Stimulated activated CD4-positive, alpha-beta T cell treated with anti-CD3 and anti-CD28 coated beads, Interleukin-1b, Interleukin-23, amount 100 ng/mL, for 4 hours (primary cell): ENCODE data around the gene KCTD16.

Experiments
- DNase-seq, 2 donors: peaks; one replicate each; pipeline ENCODE4 v3.0.0-alpha.2; 2020; ENCODE audit warnings: low read depth in 2 of 2

Gene KCTD16

DNA sequence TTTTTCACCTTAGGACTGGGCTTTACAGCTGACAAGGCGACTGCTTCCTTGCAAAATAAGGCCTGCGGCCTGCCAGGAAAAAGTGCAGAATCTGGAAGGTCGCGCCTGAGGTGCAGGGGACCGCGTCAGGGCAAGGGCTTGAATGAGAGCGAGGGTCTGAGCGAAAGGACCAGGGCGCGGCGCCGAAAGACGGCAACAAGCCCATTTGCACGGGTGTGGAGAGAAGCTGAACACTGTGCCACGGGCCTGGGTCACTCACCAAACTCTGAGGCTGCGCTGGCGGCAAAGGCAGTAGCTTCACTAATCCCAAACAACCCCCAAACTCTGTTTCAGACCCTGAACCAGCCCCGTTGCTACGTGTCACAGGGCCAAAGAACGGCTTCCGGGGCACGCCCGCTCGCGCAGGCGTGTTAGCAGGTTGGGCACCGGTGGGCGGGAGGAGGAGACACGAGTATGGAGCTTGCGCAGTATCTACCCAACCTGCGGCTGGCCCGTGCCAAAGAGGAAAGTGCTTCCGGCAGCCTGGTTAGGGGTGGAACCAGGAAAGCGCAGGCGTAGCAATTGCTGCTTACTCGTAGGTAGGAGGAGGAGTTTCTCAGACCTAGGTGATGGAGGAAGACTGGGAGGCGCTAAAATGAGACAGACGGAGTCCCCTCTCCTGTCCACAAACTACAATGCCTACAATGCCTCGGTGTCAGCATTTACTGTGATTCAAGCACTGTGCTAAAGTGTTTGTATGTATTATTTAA lies at the start of gene KCTD16, which contains the start of gene YIPF5:
KCTD16 (plus strand) TSS at position 598 of the 749 bp plus-strand sequence.
YIPF5 (minus strand) TSS at position 384 of the 749 bp plus-strand sequence. CDS start 704 bp downstream, outside the sequence.
- peak; percentile 94 to 95 for DNase-seq

DNA sequence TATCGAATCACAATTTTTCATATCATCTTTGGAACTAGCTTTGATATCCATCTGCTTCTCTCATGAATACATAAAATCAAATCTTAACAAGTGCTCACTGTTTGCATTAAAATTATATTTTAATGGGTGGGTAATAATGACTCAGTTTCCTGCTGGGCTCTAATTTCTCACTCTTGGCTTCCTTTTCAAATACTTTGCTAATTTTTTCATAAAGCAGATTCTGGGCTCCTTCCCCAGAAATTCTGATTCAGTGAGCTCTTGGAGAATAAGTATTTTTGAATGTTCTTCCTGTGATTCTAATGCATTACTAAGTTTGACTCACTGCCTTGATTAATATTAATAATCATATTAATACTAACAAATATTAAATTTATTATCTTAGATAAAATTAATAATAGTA lies 49.1 kb upstream of the KCTD16 start:
- no peak for DNase-seq

DNA sequence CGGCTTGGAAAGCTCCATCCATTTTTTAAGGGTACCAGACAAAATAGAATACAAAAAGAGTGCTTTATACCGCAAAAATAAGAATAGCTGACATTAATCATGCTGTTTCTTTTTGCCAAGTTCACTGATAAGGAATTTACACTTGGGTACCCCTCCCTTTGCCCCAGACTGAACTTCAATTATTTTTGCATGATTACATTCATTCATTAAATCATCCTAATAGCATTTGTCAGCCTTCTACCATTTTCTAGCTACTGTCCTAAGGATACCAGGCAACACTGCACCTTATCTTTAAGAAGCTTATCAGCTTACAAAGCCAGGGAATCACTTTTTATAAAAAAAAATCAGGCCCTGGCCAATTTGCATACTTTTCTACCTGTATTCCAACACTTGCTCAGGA lies 48.6 kb upstream of the KCTD16 start:
- no peak for DNase-seq

DNA sequence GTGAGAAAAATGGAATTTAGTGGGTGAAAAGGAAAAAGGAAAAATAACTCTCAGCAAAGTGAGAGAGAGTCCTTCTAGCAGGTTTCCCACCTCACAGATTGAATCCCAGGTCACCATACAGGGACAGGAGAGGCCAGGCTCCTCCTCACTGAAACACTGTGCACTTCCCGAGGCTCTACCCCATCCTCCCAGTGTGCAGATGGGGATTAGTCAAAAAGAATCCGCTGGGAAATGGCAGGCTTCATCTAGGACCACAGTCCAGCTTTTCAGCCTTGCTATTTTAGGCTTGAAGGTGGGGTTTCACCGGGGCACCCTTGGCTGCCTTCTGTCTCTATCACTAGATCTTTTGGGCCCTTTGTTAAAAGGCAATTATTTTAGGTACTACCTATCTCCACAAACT lies 48.0 kb upstream of the KCTD16 start:
- no peak for DNase-seq

DNA sequence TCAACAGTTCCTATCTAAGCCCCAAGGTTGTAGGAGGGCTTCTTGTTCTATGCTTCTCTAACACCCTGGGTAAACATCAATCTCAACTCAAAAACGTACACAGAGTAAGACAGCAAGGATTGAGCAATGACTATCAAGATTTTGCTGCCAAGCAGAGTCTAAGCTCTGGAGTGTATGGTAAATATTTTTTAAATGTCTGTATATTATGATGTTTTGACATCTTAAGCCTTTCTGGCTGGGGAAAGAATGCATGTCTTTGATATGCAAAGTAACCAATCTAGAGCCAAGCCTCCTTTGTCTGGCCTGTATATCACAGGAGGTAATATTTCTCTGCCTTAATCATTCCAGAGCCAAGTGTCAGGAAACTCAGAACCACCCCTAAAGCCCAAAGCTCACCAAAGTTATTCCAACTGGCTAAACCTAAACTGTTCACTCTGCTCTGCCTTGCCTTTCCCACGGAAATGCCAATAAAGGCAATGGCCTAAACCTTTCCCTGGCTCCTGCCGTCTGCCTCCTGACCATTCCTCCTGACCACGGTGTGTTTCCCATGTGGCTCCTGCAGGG lies 45.4 kb upstream of the KCTD16 start:
- no peak for DNase-seq

DNA sequence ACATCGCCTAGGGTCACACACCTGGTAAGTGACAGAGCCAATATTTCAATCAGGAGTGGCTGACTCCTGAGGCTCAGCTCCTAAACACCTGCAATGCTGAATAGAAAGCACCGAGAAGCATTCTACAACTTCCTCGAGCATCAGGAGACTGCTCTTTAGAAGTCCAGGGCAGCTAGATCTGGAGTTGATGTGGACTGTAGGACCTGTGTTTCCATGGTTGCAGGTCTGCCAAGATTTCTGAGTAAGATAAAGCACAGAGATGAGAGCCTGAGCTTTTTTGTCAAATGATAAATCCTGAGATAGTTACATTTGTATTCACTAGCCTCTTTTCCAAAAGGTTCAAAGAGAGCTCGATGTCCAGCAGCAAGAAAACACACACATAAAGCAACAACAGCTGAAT lies 44.0 kb upstream of the KCTD16 start:
- no peak for DNase-seq

DNA sequence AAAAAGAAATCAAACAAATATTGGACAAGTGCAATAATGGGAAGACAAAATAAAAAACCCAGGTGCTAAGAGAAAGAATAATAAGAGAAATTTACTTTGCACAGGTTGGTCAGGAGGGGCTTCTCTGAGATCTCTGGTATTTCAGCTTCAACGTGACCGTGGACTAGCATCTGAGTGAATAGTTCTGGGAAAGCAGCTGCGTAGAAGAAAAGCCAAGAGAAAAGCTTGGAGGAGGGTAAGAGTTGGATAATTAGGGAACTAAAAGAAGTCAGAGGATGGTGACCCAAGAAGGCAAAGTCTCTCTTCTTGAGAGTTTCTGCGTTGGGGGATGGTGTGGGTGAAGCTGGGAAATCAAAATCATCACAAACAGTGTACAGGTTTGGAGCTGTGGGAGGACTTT lies 41.8 kb upstream of the KCTD16 start:
- DNase-seq, result no peak

DNA sequence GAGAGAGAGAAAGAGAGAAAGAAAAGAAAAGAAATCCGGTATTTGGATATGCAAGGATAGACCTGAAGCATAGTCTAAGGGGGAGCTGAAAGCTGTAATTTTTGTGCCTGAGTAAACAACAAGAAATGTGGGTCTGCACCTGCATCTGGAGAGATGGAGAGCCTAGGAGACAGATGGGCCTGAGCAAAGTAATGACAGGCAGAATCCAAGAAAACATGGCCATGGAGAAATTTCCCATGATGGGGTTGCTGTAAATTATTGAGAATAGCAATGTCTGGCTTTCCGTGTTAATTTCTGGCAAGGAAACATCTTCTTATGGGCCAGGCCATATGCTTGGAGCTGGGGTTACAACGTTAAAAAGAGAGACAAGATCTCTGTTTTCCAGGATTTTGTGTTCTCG lies 40.4 kb upstream of the KCTD16 start:
- no peak for DNase-seq

DNA sequence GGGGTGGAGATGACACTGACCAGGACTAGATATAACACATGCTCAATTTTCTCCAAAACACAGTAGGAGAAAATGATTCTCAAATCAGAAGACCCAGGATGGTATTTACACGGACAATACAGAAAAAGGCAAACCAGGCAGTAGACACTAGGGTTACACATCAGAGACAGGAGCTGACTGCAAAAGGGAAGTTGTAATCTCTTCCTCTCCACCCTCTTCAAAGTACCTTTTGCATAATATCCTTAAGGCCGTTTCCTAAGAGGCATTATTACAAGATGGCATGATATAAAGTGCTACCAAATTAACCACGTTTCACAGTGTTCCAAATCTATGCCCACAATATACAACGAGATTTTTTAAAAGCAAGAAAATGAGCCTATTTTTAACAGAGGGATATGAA lies 39.4 kb upstream of the KCTD16 start:
- DNase-seq, result no peak

DNA sequence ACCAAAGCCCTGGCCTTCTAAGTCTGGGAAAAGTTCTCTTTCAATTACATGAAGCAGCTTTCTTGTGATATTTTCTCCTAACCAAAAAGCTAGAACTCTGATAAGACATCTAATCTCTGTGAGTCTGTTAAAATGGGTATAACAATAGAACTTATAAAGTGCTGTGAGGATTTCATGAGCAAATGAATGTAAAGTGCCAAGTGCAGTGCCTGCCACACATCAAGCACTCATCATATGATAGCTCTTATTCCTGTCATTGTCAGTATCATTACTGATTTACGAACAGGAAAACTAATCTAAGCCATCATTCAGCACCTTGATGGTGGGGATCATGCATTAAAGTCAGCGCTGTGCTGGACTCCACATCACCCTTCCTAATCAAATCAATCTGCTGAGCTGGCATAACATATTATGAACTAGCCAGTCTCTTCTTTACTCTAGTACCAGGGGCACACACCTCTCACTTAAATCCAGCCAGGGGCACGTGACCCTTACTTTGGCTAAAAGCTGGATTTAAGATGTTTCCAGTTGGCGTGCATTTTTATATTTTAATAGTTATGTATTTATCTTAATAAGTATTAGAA lies 37.5 kb upstream of the KCTD16 start:
- DNase-seq, result no peak

DNA sequence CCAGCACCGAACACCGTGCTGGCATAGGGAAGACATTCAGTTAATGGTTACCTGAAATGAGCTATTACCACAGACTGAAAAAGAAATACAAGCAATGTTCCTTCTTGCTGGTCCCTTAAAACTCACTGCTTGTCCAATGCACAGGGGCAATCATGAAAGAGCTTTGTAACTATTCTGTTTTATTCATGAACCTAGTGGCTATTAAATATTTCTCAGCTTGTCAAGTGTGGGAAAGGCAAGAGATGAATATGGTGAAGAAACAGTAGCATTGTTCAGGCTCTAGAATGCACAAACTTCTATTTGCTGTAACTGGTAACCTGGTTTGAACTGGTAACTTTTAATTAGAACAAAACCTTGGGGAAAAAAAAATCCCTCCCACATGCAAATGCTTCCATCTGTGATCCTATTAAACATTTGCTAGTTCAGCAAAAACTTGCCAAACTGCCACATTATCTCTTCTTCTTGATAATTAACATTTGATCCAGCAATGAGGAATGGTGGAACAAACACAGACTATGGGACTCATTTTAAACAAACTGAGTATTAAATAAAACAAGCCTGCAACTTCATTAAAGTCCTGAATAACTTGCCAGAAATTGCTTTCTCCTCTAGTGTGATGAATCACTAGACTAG lies 36.4 kb upstream of the KCTD16 start:
- DNase-seq, result no peak

DNA sequence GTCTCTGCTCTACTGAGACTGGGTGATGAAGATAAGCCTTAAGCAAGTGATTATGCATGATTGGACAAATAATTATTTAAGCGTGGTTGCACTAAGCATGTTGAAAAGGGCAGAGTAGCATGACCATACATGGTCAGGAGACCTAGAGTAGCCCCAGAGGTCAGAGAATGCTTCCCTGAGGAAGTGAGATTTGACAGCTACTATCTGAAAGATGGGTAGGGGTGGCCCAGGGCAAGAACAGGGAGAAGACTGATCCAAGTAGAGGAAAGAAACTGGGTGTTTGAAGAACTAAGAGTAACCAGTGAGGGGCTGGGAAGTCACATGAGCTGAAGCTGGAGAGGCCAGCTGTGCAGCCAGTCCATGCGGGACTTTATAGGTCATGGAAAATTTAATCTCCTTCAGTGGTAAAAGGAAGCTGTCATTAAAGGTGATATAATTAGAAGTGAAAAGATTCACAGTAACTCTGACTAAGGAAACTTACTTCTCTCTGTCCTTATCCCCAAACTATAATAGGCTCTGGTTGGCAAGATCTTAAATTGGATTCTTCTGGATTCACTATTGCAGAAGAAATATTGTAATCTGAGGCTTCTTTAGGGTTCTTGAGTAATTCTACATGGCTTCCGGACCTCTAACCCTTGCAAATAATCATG lies 35.4 kb upstream of the KCTD16 start:
- no peak for DNase-seq

DNA sequence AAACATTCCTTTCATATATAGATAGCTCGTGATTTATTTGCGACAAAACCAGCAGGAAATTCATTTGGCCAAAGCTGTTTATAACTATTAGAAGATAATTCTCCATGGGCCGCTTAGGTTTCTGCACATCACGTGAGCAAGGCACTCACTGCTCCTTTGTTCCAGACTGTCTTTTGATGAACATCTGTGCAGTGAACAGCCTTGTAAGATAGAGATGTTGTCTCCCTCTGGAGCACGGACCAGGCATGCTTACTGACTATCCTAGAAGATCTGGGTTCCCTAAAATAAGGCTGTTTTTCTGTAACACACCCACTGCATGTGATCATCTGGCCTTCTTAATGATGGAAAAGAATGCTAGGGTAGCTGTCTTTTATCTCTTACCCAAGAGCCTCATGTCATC lies 31.1 kb upstream of the KCTD16 start:
- no peak for DNase-seq

DNA sequence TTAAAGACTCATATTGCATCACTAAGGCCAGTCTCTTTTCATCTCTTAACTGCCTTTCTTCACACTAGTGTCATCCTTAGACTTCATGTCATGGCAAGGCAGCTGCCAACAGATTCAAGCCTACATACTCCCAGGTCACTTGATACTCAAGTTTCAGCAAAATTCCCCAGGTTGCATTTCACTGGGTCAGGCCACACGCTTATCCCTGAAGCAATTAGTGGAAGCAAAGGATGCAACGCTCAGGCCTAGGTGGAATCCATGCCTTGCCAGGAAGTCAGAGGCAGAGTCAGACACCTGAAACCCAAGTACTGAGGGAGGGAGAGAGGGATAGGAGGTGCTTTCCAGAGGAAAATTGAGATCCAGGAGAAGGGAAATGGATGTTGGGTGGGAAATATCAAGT lies 29.1 kb upstream of the KCTD16 start:
- no peak for DNase-seq

DNA sequence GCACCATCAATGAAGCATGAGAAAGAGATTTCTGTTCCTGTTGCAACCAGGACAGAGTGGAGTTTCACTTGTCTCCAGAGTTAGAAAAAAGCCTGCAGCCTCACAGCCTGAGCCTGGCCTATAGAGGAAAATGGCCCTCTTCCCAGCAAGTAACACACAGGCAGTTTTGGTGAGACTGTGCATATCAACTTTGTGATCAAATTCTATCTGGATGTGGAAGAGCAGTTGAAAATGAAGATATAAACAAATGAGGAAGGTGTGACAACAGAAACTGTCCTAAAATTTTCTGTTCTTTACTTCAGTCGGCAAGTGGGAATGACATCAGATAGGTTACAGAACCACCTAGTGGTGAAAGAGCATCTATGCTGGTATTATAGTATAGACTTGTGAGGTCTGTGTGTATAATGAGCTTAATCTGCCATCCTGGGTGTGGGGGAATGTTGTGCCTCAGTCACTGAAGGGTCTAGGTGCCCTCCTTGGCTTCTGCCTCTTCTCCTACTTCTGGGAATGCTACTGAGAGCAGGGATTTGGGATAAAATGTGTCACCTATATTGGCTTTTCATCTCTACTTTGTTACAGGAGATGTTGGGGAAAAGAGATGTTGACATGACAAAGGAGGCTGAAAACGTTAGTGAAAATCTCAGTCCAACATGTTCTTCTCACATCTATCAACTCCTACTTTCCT lies 28.4 kb upstream of the KCTD16 start:
- no peak for DNase-seq

DNA sequence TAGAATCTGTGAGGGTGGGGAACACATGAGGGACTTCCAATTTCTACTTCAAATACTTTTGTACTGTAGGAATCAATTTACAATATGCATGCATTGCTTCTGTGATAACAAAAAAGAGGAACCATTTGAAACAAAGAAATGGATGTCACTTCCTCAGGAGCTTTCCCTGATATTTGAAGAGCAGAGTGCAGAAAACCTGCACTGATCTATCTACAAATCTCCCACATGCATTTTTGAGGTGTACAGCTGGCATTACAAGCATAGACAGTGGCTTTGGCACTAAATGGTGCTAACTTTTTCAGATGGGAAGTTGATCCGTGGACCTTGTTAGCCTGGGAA lies 27.9 kb upstream of the KCTD16 start:
- DNase-seq, result no peak

DNA sequence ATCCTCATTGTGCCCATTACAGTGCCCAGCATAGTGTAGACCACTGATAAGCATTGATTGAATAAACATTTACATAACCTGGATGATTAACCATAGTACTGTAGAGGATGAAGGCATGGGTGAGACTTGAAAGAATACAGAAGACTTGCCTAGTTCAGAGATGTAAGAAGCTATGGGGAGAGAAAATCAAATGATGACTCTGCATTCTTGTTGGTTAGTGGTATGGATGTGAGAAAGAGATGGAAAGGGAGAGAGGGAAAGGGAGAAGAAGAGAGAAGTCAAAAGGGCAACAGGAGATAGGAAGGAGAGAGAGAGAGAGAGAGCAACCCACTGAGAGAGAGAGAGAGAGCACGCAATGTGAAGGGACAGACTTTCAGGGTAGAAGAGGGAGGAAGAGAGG lies 27.0 kb upstream of the KCTD16 start:
- no peak for DNase-seq

DNA sequence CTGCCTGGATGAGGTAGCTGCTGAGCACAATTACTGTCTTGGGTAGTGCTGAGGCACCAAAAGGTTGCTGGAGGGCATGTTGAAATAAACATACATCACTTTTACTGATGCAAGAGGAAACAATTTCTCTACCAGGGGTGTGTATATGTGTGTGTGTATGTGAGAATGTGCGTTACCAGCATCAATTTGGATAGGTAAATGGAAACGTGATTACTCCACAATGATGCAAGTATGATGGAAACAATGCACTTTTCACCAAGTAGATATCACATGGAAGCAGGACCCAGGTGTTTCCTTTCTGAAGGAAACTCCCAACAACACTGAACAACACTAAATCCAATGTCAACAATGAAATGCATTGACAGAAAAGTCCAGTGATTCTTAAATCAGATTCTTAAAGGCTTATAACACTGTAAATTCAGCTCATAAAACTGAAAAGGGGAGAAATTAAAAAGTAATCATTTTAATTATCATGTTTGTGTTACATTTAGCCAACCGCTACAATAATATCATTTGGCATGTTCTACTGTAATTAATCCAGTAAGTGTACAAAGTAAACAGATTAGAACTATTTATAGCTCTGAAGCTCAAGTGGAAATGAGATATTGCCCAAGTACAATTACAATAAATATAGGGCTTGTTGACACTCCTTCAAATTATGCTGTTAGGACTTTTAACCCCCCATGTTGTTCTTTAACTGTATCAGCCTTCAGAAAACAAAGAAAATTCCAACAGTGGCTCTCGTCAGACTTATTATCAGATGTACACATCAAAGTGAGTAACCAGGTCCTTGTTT lies 25.5 kb upstream of the KCTD16 start:
- no peak for DNase-seq

DNA sequence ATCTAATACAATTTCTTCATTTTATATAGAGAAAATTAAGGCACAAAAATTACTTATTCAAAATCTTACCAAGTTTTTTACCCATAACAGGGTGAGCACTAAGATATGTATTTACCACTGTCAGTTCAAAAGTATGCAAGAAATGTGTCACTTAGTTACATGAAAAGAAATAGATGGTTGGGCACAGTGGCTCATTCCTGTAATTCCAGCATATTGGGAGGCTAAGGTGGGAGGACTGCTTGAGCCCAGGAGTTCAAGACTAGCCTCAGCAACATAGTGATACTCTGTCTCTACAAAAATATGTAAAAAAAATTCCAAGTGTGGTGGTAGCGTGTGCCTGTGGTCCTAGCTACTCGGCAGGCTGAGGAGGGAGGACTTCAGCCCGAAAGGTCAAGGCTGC lies 19.6 kb upstream of the KCTD16 start:
- no peak for DNase-seq

DNA sequence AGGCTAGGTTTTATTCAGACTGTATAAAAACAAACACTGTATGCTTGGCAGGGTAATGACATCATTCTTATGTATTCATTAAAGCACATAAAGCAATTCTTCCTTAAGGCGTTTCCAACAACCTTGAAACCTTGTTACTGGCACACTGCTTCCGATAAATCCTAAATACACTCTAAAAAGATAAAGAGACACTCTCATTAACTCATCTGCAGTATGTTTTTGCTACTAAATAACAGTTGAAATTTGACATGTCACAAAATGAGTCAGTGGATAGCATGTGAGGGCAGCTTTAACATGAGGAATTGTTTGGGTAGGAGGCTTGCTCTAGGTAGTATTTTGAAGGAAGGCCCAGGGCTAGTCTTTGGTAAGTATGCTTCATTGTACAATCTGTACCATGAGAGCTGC lies 13.9 kb upstream of the KCTD16 start:
- no peak for DNase-seq

DNA sequence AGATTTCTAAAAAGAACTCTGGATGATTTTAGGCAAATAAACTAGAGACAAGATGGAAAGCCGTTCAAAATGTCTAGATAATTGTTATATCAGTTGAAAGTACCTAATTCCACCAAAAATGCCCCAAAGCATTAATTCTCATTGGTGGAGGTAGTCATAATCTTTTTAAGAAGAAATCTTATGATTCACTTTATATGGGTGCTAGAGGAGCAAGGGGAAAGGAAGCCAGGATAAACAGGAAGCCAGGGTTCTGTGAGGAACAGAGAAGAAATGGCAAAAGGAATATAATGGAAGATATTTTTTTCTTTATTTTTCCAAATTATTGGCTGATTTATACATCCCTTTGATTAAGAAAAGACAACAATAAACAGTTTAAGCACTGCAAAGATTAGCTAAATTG lies 8.0 kb upstream of the KCTD16 start:
- no peak for DNase-seq
